Measurements from ENCODE around the gene ADCY3. TPM values are rescaled to one million over a fixed set of nuclear protein-coding genes. Genes with fewer than 3 reads are reported as not detected.

ADCY3 gene
- total and polyA plus RNA-seq, 4 donors, result 31.6 to 61.7 (median 38.5) TPM

GRCh38 chr2:24883946-24884345 is 36.1 kb downstream of the ADCY3 start:
- WGBS (ENCODE audit: insufficient coverage), result 73% methylated on average over 2 of the region's 4 CpGs
- no peak overlapping the region for H3K27ac ChIP-seq (ENCODE audit: low read depth, low read length)
- DNase-seq (ENCODE audit: low read depth in 4 of 6, low spot score in 6 of 6), result no peak
- H3K36me3 ChIP-seq (ENCODE audit: control insufficient read depth, insufficient read depth, low read length), result peaks cover 10% of the 10 kb centered on the region
- no peaks in the 10 kb centered on the region for H3K27me3 ChIP-seq (ENCODE audit: control insufficient read depth, insufficient read depth, low read length)
- H3K9me3 ChIP-seq (ENCODE audit: control insufficient read depth, insufficient read depth, low read length), result no peaks in the 10 kb centered on the region
- no peak overlapping the region for H3K4me3 ChIP-seq (ENCODE audit: low read depth, low read length)
- peaks cover 11% of the 10 kb centered on the region for H3K4me1 ChIP-seq (ENCODE audit: control insufficient read depth, insufficient read depth, low read length)

GRCh38 chr2:24881623-24882022 is 38.4 kb downstream of the ADCY3 start:
- Histone ChIP-seq H3K36me3 (ENCODE audit: control insufficient read depth, insufficient read depth, low read length) (peaks cover 10% of the 10 kb centered on the region), H3K4me3 (ENCODE audit: low read depth, low read length) (no peak overlapping the region), H3K4me1 (ENCODE audit: control insufficient read depth, insufficient read depth, low read length) (peaks cover 11% of the 10 kb centered on the region), H3K27me3 (ENCODE audit: control insufficient read depth, insufficient read depth, low read length) (no peaks in the 10 kb centered on the region), H3K9me3 (ENCODE audit: control insufficient read depth, insufficient read depth, low read length) (no peaks in the 10 kb centered on the region), H3K27ac (ENCODE audit: low read depth, low read length) (no peak overlapping the region)
- no peak for DNase-seq (ENCODE audit: low read depth in 4 of 6, low spot score in 6 of 6)
- WGBS (ENCODE audit: insufficient coverage), result 70% methylated on average over 9 of the region's 9 CpGs

- no peaks in the 10 kb centered on the region for H3K27me3 ChIP-seq (ENCODE audit: control insufficient read depth, insufficient read depth, low read length)
- H3K4me1 ChIP-seq (ENCODE audit: control insufficient read depth, insufficient read depth, low read length), result peaks cover 7% of the 10 kb centered on the region
- no peak overlapping the region for H3K27ac ChIP-seq (ENCODE audit: low read depth, low read length)
- no peaks in the 10 kb centered on the region for H3K9me3 ChIP-seq (ENCODE audit: control insufficient read depth, insufficient read depth, low read length)
- WGBS (ENCODE audit: insufficient coverage), result 72% methylated on average over 5 of the region's 6 CpGs
- H3K36me3 ChIP-seq (ENCODE audit: control insufficient read depth, insufficient read depth, low read length), result peaks cover 10% of the 10 kb centered on the region
- no peak for DNase-seq (ENCODE audit: low read depth in 4 of 6, low spot score in 6 of 6)
- no peak overlapping the region for H3K4me3 ChIP-seq (ENCODE audit: low read depth, low read length)
Observed at GRCh38 chr2:24881158-24881557, 38.9 kb downstream of the ADCY3 start.

GRCh38 chr2:24878341-24878740 is 41.7 kb downstream of the ADCY3 start:
- 89% methylated on average over 8 of the region's 10 CpGs for WGBS (ENCODE audit: insufficient coverage)
- Histone ChIP-seq H3K4me3 (ENCODE audit: low read depth, low read length) (no peak overlapping the region), H3K27me3 (ENCODE audit: control insufficient read depth, insufficient read depth, low read length) (no peaks in the 10 kb centered on the region), H3K9me3 (ENCODE audit: control insufficient read depth, insufficient read depth, low read length) (no peaks in the 10 kb centered on the region), H3K27ac (ENCODE audit: low read depth, low read length) (no peak overlapping the region), H3K4me1 (ENCODE audit: control insufficient read depth, insufficient read depth, low read length) (peaks cover 7% of the 10 kb centered on the region), H3K36me3 (ENCODE audit: control insufficient read depth, insufficient read depth, low read length) (peaks cover 17% of the 10 kb centered on the region)
- DNase-seq (ENCODE audit: low read depth in 4 of 6, low spot score in 6 of 6), result no peak

- Histone ChIP-seq H3K36me3 (ENCODE audit: control insufficient read depth, insufficient read depth, low read length) (peaks cover 20% of the 10 kb centered on the region), H3K27ac (ENCODE audit: low read depth, low read length) (no peak overlapping the region), H3K4me1 (ENCODE audit: control insufficient read depth, insufficient read depth, low read length) (peaks cover 10% of the 10 kb centered on the region), H3K9me3 (ENCODE audit: control insufficient read depth, insufficient read depth, low read length) (no peaks in the 10 kb centered on the region), H3K4me3 (ENCODE audit: low read depth, low read length) (no peak overlapping the region), H3K27me3 (ENCODE audit: control insufficient read depth, insufficient read depth, low read length) (no peaks in the 10 kb centered on the region)
- WGBS (ENCODE audit: insufficient coverage), result 94% methylated on average over 7 of the region's 9 CpGs
- no peak for DNase-seq (ENCODE audit: low read depth in 4 of 6, low spot score in 6 of 6)
Observed at GRCh38 chr2:24877646-24878045, 42.4 kb downstream of the ADCY3 start.

GRCh38 chr2:24877067-24877466 is 43.0 kb downstream of the ADCY3 start:
- 90% methylated on average over 5 of the region's 6 CpGs for WGBS (ENCODE audit: insufficient coverage)
- Histone ChIP-seq H3K4me3 (ENCODE audit: low read depth, low read length) (no peak overlapping the region), H3K27ac (ENCODE audit: low read depth, low read length) (no peak overlapping the region), H3K27me3 (ENCODE audit: control insufficient read depth, insufficient read depth, low read length) (no peaks in the 10 kb centered on the region), H3K4me1 (ENCODE audit: control insufficient read depth, insufficient read depth, low read length) (peaks cover 16% of the 10 kb centered on the region), H3K9me3 (ENCODE audit: control insufficient read depth, insufficient read depth, low read length) (no peaks in the 10 kb centered on the region), H3K36me3 (ENCODE audit: control insufficient read depth, insufficient read depth, low read length) (peaks cover 26% of the 10 kb centered on the region)
- DNase-seq (ENCODE audit: low read depth in 4 of 6, low spot score in 6 of 6), result no peak

- Histone ChIP-seq H3K36me3 (ENCODE audit: control insufficient read depth, insufficient read depth, low read length) (peaks cover 35% of the 10 kb centered on the region), H3K27me3 (ENCODE audit: control insufficient read depth, insufficient read depth, low read length) (no peaks in the 10 kb centered on the region), H3K27ac (ENCODE audit: low read depth, low read length) (no peak overlapping the region), H3K9me3 (ENCODE audit: control insufficient read depth, insufficient read depth, low read length) (no peaks in the 10 kb centered on the region), H3K4me1 (ENCODE audit: control insufficient read depth, insufficient read depth, low read length) (peaks cover 19% of the 10 kb centered on the region), H3K4me3 (ENCODE audit: low read depth, low read length) (no peak overlapping the region)
- no peak for DNase-seq (ENCODE audit: low read depth in 4 of 6, low spot score in 6 of 6)
- WGBS (ENCODE audit: insufficient coverage), result no CpG with 5 or more reads among the region's 2 CpGs
Observed at GRCh38 chr2:24875901-24876300, 44.1 kb downstream of the ADCY3 start.

GRCh38 chr2:24875272-24875671 is 44.8 kb downstream of the ADCY3 start:
- 92% methylated on average over 9 of the region's 10 CpGs for WGBS (ENCODE audit: insufficient coverage)

GRCh38 chr2:24874035-24874434 is 46.0 kb downstream of the ADCY3 start:
- H3K27ac ChIP-seq (ENCODE audit: low read depth, low read length), result no peak overlapping the region

More at GRCh38 chr2:24875272-24875671, 44.8 kb downstream of the ADCY3 start:
- H3K36me3 ChIP-seq (ENCODE audit: control insufficient read depth, insufficient read depth, low read length), result peaks cover 41% of the 10 kb centered on the region
- H3K4me3 ChIP-seq (ENCODE audit: low read depth, low read length), result no peak overlapping the region
- peaks cover 19% of the 10 kb centered on the region for H3K4me1 ChIP-seq (ENCODE audit: control insufficient read depth, insufficient read depth, low read length)
- no peak overlapping the region for H3K27ac ChIP-seq (ENCODE audit: low read depth, low read length)
- no peaks in the 10 kb centered on the region for H3K9me3 ChIP-seq (ENCODE audit: control insufficient read depth, insufficient read depth, low read length)
- H3K27me3 ChIP-seq (ENCODE audit: control insufficient read depth, insufficient read depth, low read length), result no peaks in the 10 kb centered on the region
- no peak for DNase-seq (ENCODE audit: low read depth in 4 of 6, low spot score in 6 of 6)

GRCh38 chr2:24873619-24874018 is 46.4 kb downstream of the ADCY3 start:
- Histone ChIP-seq H3K27me3 (ENCODE audit: control insufficient read depth, insufficient read depth, low read length) (no peaks in the 10 kb centered on the region), H3K27ac (ENCODE audit: low read depth, low read length) (no peak overlapping the region), H3K4me3 (ENCODE audit: low read depth, low read length) (no peak overlapping the region), H3K4me1 (ENCODE audit: control insufficient read depth, insufficient read depth, low read length) (peaks cover 15% of the 10 kb centered on the region), H3K36me3 (ENCODE audit: control insufficient read depth, insufficient read depth, low read length) (peaks cover 38% of the 10 kb centered on the region), H3K9me3 (ENCODE audit: control insufficient read depth, insufficient read depth, low read length) (no peaks in the 10 kb centered on the region)
- DNase-seq (ENCODE audit: low read depth in 4 of 6, low spot score in 6 of 6), result no peak
- WGBS (ENCODE audit: insufficient coverage), result 94% methylated on average over 6 of the region's 8 CpGs

More at GRCh38 chr2:24874035-24874434, 46.0 kb downstream of the ADCY3 start:
- no peak overlapping the region for H3K4me3 ChIP-seq (ENCODE audit: low read depth, low read length)
- WGBS (ENCODE audit: insufficient coverage), result 82% methylated on average over 9 of the region's 9 CpGs
- H3K36me3 ChIP-seq (ENCODE audit: control insufficient read depth, insufficient read depth, low read length), result peaks cover 42% of the 10 kb centered on the region
- H3K27me3 ChIP-seq (ENCODE audit: control insufficient read depth, insufficient read depth, low read length), result no peaks in the 10 kb centered on the region
- no peak for DNase-seq (ENCODE audit: low read depth in 4 of 6, low spot score in 6 of 6)
- no peaks in the 10 kb centered on the region for H3K9me3 ChIP-seq (ENCODE audit: control insufficient read depth, insufficient read depth, low read length)
- peaks cover 15% of the 10 kb centered on the region for H3K4me1 ChIP-seq (ENCODE audit: control insufficient read depth, insufficient read depth, low read length)

Measured in spinal cord (tissue), 10 donors.